Endothelial cell of umbilical vein (primary cell): ENCODE measurements around the gene SCN4A.

ENCODE experiments used
- FOS ChIP-seq: IDR thresholded peaks from 2 replicates; pipeline ENCODE4 v1.6.1; 2011; ENCODE audit warnings: mild to moderate bottlenecking, low read length, moderate library complexity, borderline replicate concordance; ENCODE audit not compliant: insufficient read depth
- POLR2A ChIP-seq: IDR thresholded peaks from 2 replicates; pipeline ENCODE4 v1.6.1; 2012; ENCODE audit warnings: low read depth, mild to moderate bottlenecking, control low read depth, low read length
- POLR2AphosphoS5 ChIP-seq: IDR thresholded peaks from 2 replicates; pipeline ENCODE4 v1.6.1; 2012; ENCODE audit warnings: low read depth, mild to moderate bottlenecking, control low read depth, low read length, moderate library complexity; ENCODE audit not compliant: insufficient read depth

DNA sequence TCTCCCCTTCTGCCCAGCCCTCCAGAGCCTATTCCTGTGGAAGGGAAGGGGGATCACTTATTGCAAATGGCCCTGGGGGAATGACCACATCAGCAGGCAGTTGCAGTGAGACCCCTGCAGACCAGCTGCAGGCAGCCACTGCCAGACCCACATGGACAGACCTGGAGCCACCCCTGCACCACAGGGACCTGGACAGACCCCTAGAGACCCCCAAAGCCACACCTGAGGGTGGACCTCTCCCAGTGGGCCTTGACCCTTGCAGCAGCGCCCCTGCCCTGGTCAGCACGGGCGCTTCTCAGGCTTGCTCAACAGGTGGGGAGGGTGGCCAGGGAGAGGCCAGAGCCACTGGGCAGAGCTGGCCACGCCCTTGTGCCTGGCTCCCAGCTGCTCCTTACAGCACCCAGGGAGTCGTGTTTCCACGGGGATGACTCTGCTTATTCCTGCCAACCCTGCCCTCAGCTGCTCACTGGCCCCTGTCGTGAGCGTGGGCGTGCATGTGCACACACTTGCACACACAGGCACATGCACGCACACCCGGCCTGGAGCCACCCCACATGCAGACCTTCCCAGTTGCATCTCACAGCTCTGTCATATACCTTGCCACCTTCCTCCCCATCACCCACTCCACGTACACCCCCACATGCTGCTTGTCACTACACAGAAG, 1.3 kb upstream of the SCN4A start:
- TF ChIP-seq POLR2A = no peak
- TF ChIP-seq POLR2AphosphoS5 = no peak
- no peak for TF ChIP-seq FOS
